Measurements from ENCODE around the gene PLCH1.

Gene PLCH1

DNA sequence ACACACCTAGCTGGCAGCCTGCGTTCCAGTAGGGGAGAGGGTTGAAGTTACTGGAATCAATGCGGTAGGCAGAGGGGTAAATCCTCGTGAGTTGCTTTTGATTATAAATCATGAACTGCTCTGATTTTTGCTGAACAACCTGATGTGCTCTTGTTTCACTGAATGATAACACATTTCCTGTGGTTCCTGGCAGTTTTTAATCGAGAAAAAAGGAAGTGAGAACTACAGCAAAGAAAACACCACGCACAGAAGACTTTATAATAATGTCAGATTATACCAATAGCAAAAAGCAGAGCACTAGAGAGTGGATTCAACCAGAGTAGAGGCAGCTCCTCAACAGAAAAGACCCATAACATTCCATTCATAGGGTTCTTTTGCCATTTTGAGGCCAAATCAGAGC lies 250.5 kb downstream of the PLCH1 start:
- TF ChIP-seq, protein P1, sequence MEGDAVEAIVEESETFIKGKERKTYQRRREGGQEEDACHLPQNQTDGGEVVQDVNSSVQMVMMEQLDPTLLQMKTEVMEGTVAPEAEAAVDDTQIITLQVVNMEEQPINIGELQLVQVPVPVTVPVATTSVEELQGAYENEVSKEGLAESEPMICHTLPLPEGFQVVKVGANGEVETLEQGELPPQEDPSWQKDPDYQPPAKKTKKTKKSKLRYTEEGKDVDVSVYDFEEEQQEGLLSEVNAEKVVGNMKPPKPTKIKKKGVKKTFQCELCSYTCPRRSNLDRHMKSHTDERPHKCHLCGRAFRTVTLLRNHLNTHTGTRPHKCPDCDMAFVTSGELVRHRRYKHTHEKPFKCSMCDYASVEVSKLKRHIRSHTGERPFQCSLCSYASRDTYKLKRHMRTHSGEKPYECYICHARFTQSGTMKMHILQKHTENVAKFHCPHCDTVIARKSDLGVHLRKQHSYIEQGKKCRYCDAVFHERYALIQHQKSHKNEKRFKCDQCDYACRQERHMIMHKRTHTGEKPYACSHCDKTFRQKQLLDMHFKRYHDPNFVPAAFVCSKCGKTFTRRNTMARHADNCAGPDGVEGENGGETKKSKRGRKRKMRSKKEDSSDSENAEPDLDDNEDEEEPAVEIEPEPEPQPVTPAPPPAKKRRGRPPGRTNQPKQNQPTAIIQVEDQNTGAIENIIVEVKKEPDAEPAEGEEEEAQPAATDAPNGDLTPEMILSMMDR (conservative IDR thresholded peaks at IDR 0.05) = no peak
- H3K27ac ChIP-seq = no peak overlapping the region

DNA sequence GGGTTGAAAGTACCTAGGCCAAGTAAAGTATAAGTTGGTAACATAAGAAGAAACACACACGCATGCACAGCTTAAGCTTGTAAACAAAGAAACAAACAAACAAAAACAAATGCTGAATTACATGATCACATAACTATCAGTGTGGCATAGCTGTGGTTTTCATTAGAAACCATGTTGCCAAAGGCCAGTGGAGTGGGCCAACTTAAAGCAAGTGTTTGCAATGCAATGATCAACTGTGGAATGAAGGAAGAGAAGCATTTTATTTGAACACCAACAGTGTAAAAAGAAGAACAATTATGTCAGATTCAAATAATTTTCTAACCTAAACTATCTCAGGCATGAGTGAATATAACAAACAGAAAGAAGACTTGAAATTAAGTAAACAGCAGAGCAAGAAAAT lies 252.0 kb downstream of the PLCH1 start:
- no peak overlapping the region for H3K27ac ChIP-seq
- TF ChIP-seq, protein P1 (conservative IDR thresholded peaks at IDR 0.05) = no peak

DNA sequence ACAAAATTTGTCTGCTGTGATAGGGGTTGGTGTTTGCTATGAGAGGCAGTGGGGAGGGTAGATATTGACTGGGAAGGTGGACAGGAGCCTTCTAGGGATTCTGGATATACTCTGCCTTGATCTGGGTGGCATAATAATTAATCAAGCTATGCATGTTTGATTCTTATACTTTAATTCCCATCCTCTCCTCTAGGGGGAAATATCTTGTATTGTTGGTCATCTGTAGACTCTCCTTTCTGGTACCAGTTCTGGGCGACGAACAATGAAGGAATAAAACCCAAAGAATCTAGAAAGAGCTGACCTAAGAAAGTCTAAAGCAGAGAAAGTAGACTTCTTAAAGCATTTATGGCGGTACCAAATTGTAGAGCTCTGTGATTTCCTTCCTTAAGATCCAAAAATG lies 253.2 kb downstream of the PLCH1 start:
- TF ChIP-seq, protein P1 (conservative IDR thresholded peaks at IDR 0.05) = no peak
- no peak overlapping the region for H3K27ac ChIP-seq

DNA sequence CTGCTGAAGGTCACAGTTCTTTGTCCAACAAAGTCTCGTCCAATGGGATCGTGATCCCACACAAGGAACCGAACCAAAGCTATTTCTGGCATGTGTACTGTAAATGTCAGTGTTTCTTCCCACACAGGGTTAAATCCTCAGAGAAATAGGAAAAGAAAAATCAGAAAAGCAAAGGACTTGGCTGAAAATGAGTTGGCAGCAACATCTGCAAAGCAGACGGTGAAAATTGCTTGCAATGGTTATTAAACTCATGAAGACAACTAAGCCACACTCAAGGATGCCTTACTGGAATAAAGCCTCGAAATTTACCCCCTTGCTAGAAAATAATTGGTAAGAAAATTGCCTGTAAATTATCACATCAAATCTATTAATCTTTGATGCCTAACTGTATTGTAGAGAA lies 256.2 kb downstream of the PLCH1 start:
- TF ChIP-seq, protein P1 (conservative IDR thresholded peaks at IDR 0.05) = no peak

DNA sequence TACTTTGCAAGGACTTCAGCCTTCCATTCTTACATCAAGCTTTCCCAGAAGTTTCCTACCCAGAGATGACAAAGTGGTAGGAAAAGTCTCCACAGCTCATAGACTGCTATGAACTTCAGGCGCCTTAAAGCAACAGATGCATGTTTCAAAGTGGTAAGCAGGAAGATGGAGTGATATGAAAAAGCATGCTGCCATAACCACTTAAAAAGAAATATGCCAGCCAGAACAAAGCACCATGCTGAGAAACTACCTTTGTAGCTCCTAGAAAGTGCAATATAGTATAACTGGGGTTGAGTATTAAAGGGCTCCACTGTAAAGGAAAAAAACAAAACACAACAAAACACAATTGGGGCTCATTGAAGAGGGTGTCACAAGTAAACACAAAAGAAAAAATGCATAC lies 259.0 kb downstream of the PLCH1 start:
- TF ChIP-seq, protein P1 (conservative IDR thresholded peaks at IDR 0.05) = no peak

More for the DNA sequence above, 256.2 kb downstream of the PLCH1 start:
- no peak overlapping the region for H3K27ac ChIP-seq

DNA sequence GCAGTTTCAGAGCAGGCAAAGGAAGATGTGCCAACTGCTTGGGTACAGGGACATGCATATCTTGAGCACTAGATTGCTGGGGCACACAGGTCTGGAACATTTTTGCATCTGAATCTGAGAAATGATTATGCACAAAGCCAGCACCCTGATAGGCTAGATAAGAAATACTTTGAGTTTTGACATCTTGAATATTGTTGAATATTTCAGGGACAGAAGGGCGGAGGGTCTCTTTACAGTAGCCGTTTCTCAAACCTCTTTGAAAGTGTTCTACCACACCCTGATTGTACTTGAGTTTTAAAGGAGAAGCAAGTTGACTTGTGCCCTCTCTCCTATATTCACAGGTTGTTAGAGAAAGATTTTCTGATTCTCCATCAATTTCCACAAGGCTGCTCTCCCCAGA lies 263.3 kb downstream of the PLCH1 start:
- TF ChIP-seq, protein P1 (conservative IDR thresholded peaks at IDR 0.05) = no peak
- H3K27ac ChIP-seq = no peak overlapping the region

More for the DNA sequence above, 259.0 kb downstream of the PLCH1 start:
- no peak overlapping the region for H3K27ac ChIP-seq

DNA sequence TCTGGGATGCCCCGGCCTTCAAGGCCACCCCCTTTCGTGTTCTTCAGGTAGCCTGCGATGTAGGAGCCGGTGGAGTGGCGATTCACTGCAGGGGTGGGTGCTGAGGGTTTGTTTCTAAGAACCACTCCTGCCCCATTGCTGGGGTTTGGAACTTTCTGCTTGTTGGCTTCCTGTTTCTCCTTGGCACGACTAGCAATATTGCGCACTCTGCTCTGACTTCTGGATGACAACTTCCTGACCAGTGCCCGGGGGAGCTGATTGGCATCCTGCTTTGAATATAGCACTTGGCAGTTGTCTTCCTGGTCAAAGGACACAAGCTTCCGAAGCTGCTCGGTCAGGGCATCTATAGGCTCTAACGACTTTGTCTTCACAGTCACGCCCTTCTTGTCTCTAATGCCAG lies 263.8 kb downstream of the PLCH1 start:
- TF ChIP-seq, protein P1 (conservative IDR thresholded peaks at IDR 0.05) = no peak
- no peak overlapping the region for H3K27ac ChIP-seq

DNA sequence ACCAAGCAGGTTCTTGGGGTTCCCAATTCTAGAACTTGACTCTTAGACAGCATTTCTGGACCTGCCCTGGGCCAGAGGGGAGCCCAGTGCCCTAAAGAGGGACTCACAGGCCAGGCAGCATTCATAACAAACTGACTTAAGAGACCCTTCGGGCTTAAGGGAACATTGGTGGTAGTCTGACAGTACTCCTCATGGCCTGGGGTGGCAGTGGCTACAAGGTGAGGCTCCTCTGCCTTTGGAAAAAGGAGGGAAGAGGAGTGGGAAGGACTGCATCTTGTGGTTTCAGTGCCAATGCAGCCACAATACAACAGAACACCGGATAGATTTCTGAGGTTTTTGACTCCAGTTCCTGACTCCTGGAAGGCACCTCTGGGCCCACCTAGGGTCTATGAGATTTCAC lies 279.2 kb downstream of the PLCH1 start:
- TF ChIP-seq, protein P1 (conservative IDR thresholded peaks at IDR 0.05) = no peak
- H3K27ac ChIP-seq = no peak overlapping the region

Data from VCaP (cell line).